ENCODE measurements around the gene C22orf39.

DNA sequence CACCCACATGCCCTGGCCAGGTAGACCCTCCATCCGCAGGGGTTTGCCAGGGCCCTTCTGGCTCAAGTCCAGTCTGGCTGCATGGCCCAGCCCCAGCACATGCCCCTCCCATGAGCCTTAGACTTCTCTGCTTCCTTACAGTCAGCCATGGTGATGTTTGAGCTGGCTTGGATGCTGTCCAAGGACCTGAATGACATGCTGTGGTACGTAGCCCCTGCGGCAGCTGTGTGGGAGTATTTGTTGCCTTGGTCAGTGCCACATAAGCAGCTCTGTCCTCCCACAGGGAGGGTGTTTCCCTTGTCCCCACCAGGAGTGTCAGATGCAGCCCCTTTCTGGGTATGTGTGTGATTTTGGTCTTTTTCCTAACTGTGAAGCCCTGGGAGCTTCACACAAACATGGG lies 49.7 kb upstream of the C22orf39 start:
- TF ChIP-seq EZH2phosphoT487 (IDR thresholded peaks at IDR 0.05; ENCODE audit: borderline replicate concordance, low read length): no peak
- TF ChIP-seq, protein P1, sequence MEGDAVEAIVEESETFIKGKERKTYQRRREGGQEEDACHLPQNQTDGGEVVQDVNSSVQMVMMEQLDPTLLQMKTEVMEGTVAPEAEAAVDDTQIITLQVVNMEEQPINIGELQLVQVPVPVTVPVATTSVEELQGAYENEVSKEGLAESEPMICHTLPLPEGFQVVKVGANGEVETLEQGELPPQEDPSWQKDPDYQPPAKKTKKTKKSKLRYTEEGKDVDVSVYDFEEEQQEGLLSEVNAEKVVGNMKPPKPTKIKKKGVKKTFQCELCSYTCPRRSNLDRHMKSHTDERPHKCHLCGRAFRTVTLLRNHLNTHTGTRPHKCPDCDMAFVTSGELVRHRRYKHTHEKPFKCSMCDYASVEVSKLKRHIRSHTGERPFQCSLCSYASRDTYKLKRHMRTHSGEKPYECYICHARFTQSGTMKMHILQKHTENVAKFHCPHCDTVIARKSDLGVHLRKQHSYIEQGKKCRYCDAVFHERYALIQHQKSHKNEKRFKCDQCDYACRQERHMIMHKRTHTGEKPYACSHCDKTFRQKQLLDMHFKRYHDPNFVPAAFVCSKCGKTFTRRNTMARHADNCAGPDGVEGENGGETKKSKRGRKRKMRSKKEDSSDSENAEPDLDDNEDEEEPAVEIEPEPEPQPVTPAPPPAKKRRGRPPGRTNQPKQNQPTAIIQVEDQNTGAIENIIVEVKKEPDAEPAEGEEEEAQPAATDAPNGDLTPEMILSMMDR (IDR thresholded peaks at IDR 0.05; ENCODE audit: low read depth, low read length, poor library complexity, severe bottlenecking): no peak
